ENCODE data around the gene BCL10.

The BCL10 gene

GRCh38 chr1:85219853-85220610 is 56.4 kb downstream of the BCL10 start:
- DNase-seq = no peak

GRCh38 chr1:85216697-85217096 is 59.7 kb downstream of the BCL10 start:
- no peak for DNase-seq

Measured in NCI-H187 (cell line).